GM18867 (cell line): ENCODE measurements around the gene RFFL.
A peak's percentile ranks its signal among the peaks of the same experiment; 100 is the strongest.

Experiments
- ATAC-seq: cut with Tn5 transposase; IDR thresholded peaks from one replicate; pipeline ENCODE4 v1.9.1; 2021; ENCODE audit warnings: mild to moderate bottlenecking, moderate library complexity; ENCODE audit not compliant: unreplicated experiment

RFFL gene

DNA sequence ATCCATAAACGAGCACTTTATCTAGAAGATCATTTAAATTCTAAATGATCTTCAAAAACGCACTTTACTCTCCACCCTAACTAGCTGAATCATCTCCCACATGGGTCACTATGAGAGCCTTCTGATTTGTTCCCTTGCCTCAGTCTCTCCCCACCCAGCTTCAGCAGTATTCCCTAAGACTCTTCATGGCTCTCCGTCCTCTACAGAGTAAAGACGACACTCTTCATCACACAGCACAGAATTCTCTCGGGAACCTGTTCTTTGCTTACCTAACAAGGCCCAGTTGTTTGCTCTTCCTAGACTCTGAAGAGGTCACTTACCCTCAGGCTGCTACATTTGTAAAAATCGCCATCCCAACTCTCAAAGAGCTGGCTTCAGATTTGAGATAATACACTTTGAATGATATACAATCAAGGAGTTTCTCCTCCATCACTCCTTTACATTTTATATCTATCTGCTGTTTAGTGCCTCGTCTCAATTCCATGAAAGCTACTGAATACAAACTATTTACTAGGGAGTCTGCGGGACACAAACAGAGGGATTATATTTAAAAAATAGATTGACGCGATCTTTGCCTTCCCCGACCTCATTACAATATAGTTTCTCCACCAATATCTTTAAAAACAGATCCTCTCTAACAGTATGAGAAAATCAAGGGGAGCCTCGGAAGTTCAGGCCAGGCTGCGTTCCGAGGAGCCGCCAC is 83.7 kb downstream of the RFFL start:
- no peak for ATAC-seq

DNA sequence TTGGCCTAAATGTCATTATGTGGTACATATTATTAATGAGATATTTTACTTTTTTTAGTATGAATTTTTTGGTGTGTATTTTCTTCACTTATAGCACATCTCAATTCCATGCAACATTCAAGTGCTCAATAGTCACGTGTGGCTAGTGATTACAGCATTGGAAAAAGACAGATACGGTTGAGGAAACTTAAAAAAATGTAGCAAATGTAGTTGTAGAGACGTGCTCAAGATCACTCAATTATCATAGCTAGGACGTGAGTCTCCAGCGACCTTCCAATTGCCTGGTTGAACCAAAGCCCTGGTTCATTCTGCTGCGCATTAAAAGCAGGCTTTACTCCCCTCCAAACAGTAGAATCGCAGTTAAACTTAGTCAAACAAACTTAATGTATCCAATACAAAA is 84.4 kb downstream of the RFFL start:
- ATAC-seq = no peak

DNA sequence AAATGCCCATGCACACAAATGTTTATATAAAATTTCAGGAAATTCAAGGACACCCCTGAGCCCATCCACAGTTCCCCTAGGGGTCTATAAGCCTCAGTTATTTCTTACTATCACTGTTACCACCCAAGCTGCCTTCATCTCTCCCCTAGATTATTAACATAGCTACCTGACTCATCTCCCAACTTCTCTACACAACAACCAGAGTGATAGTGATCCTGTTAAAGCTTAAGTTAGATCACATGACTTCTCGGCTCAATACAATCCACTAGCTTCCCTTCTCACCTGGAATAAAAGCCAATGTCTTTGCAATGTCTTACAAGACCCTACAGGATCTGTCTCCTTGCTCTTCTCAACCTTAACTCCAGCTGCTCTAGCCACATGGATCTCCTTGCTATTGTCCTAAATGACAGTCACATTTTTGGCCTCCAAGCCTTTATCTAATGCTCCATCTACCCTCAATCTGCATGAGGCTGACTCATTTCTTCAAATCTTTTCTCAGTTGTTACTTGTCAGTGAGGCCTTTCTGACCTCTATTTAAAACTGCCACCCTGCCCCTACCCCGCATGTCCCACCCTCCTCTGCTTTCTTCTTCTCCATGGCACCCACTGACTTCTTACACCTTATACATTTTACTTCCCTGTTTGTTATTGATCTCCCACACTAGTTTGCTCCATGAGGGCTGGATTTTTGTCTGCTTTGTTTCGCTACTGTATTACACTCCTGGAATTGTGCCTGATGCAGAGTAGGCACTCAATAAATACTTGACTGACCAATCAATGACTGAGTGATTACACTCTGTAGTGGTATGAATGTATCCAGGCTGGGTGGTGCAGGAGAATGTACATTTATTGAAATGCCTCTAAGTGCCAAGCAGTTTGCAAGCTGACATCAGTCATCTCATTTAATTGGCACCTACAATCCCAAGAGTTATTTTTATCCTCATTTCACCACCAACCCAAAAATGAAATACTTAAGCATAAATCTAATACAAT is 88.4 kb downstream of the RFFL start:
- ATAC-seq = no peak

DNA sequence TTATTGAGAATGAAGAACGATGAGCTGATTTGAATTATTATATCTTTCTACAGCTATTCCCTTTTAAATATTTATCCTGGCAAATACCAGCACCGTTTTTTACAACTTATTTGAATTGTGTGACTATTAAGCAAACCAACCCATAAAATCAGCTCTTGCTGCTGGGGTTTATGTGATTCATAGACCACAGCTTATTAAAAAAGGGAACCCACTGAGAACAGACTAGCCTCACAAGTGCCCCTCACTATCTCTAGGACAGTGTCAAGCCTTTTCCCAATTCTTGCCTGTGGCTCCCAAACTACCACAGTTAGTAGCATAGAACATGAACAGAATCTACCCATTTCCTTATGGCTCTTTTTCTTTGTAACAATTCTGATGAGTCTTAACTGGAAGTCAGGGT is 89.3 kb downstream of the RFFL start:
- no peak for ATAC-seq

DNA sequence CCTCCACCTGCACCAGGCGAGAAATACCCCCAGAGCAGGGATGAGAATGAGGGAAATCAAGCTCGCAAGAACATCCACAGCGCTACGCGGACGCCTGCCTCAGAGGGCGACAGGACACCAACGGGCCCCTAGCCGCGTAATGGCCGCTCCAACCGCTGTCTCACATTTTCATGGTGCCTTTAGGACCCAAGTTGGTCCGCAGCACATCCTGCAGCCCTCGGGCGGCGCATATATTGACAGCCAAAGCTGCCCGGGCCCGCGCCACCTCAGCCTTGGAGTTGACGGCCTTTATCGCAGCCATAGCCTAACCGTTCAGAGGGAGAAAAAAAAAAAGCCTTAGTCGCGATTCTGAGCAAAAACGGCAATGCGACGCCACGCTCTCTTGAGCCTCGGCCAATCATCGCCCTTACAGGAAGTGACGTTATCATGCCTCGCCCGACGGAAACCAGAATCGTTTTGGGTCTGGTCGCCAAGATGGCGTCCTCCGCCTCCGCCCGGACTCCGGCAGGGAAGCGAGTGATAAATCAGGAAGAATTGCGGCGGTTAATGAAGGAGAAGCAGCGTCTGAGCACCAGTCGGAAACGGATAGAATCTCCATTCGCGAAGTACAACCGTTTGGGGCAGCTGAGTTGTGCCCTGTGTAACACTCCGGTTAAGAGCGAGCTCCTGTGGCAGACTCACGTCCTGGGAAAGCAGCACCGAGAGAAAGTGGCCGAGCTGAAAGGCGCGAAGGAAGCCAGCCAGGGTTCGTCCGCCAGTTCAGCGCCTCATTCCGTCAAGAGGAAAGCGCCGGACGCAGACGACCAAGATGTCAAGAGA is 102.2 kb downstream of the RFFL start, which contains the start of the genes CCT6B and ZNF830:
Gene CCT6B (minus strand): TSS at position 368 of the 819 bp plus-strand sequence. CDS start 67 bp downstream, at position 301.
Gene ZNF830 (plus strand): TSS at position 448 of the 819 bp plus-strand sequence. CDS start 27 bp downstream, at position 475.
- peak; percentile 88 for ATAC-seq

DNA sequence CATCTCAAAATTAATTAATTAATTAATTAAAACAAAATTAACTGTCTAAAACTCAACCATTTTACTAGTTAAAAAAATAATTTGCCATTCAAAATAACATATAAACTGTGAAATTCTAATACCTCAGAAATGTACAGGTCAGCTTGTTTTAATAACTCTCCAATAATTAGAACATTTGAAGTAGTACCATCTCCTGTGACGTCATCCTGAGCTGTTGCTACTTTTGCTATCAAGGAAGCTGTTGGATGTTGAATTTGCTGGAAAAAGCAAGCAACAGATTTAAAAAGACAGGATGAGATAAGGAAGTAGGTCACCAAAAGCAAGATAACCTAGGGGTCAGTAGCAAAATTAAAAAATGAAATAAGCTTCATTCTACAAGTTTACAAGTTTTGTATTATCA is 105.1 kb downstream of the RFFL start:
- ATAC-seq = no peak
